Bronchial epithelial cell (primary cell): ENCODE data around the gene SEMA4D. TPM values are rescaled to one million over a fixed set of nuclear protein-coding genes. Genes with fewer than 3 reads are reported as not detected.

Experiments
- DNase-seq: peaks from one replicate; pipeline ENCODE4 v3.0.0-alpha.2; 2010; ENCODE audit warnings: low read depth
- FAIRE-seq: peaks from 2 replicates; lab custom pipeline; 2011; peaks lifted over from hg19 to GRCh38; lab: Jason Lieb, UNC
- H3K27me3 ChIP-seq: 2 replicates; pipeline ENCODE4 v1.5.1; 2011; ENCODE audit warnings: low read length; ENCODE audit not compliant: control insufficient read depth, insufficient read depth
- H3K36me3 ChIP-seq: 2 replicates; pipeline ENCODE4 v1.5.1; 2011; ENCODE audit warnings: low read length; ENCODE audit not compliant: control insufficient read depth, insufficient read depth
- H3K4me3 ChIP-seq: 2 replicates; pipeline ENCODE4 v1.5.1; 2011; ENCODE audit warnings: mild to moderate bottlenecking, low read depth, low read length, control low read depth
- CTCF ChIP-seq: IDR thresholded peaks from 2 replicates; pipeline ENCODE4 v1.5.1; 2011; ENCODE audit warnings: mild to moderate bottlenecking, moderate library complexity, low read length, control low read depth, inconsistent platforms; ENCODE audit not compliant: insufficient read depth, severe bottlenecking
- total RNA-seq: library from RNA; depleted of rRNA; stranded (reverse); fragments of >200 nt; gene quantifications from 2 replicates; pipeline ENCODE4 v1.2.1, GENCODE V29; 2014

Gene SEMA4D
- total RNA-seq, 1 donor from 2014 or later, result 1.8 TPM

GRCh38 chr9:89412951-89413350, 85.0 kb downstream of the SEMA4D start:
- DNase-seq (no peak), FAIRE-seq (no peak)
- no peak for TF ChIP-seq CTCF
- H3K36me3 ChIP-seq, result no peaks in the 10 kb centered on the region
- H3K27me3 ChIP-seq, result no peaks in the 10 kb centered on the region
- H3K4me3 ChIP-seq, result no peak overlapping the region

- DNase-seq (no peak), FAIRE-seq (no peak)
- H3K4me3 ChIP-seq, result no peak overlapping the region
- no peaks in the 10 kb centered on the region for H3K36me3 ChIP-seq
- TF ChIP-seq CTCF, result no peak
- H3K27me3 ChIP-seq, result no peaks in the 10 kb centered on the region
Measured at GRCh38 chr9:89412541-89412940, 85.4 kb downstream of the SEMA4D start.

GRCh38 chr9:89411759-89412158, 86.2 kb downstream of the SEMA4D start:
- Histone ChIP-seq H3K36me3 (no peaks in the 10 kb centered on the region), H3K4me3 (no peak overlapping the region), H3K27me3 (no peaks in the 10 kb centered on the region)
- TF ChIP-seq CTCF, result no peak
- FAIRE-seq (no peak), DNase-seq (no peak)

- FAIRE-seq (no peak), DNase-seq (no peak)
- no peak for TF ChIP-seq CTCF
- no peak overlapping the region for H3K4me3 ChIP-seq
- no peaks in the 10 kb centered on the region for H3K36me3 ChIP-seq
- no peaks in the 10 kb centered on the region for H3K27me3 ChIP-seq
Measured at GRCh38 chr9:89410641-89411350, 87.1 kb downstream of the SEMA4D start.

GRCh38 chr9:89410022-89410421, 87.9 kb downstream of the SEMA4D start:
- TF ChIP-seq CTCF, result no peak
- no peaks in the 10 kb centered on the region for H3K36me3 ChIP-seq
- FAIRE-seq (no peak), DNase-seq (no peak)
- no peaks in the 10 kb centered on the region for H3K27me3 ChIP-seq
- no peak overlapping the region for H3K4me3 ChIP-seq

- DNase-seq, result no peak
Measured at GRCh38 chr9:89409466-89409865, 88.4 kb downstream of the SEMA4D start.

More at GRCh38 chr9:89409466-89409865, 88.4 kb downstream of the SEMA4D start:
- TF ChIP-seq CTCF, result no peak
- Histone ChIP-seq H3K36me3 (no peaks in the 10 kb centered on the region), H3K4me3 (no peak overlapping the region), H3K27me3 (no peaks in the 10 kb centered on the region)
- no peak for FAIRE-seq
